H9 (cell line): Measurements from ENCODE around the gene CPA4. TPM values are rescaled to one million over a fixed set of nuclear protein-coding genes. Genes with fewer than 3 reads are reported as not detected.

ENCODE experiments used
- DNase-seq: peaks from one replicate; pipeline ENCODE4 v3.0.0-alpha.2; 2017
- H2AFZ ChIP-seq: one replicate; pipeline ENCODE4 v1.6.1; 2013; ENCODE audit warnings: mild to moderate bottlenecking, low read length, control low read depth, moderate library complexity
- H2AK5ac ChIP-seq: 2 replicates; pipeline ENCODE4 v1.6.1; 2013; ENCODE audit warnings: low read length, control low read depth, mixed read lengths; ENCODE audit not compliant: insufficient read length
- H2BK120ac ChIP-seq: one replicate; pipeline ENCODE4 v1.6.1; 2013; ENCODE audit warnings: low read depth, mild to moderate bottlenecking, low read length, control low read depth, inconsistent platforms; ENCODE audit not compliant: poor library complexity, severe bottlenecking
- H2BK12ac ChIP-seq: 2 replicates; pipeline ENCODE4 v1.6.1; 2013; ENCODE audit warnings: low read length, control low read depth, mixed read lengths, low read depth; ENCODE audit not compliant: insufficient read length
- H2BK15ac ChIP-seq: 2 replicates; pipeline ENCODE4 v1.6.1; 2013; ENCODE audit warnings: low read depth, low read length, control low read depth
- H2BK20ac ChIP-seq: one replicate; pipeline ENCODE4 v1.6.1; 2013; ENCODE audit warnings: low read depth, mild to moderate bottlenecking, low read length, control low read depth, inconsistent platforms; ENCODE audit not compliant: poor library complexity, severe bottlenecking
- H2BK5ac ChIP-seq: 2 replicates; pipeline ENCODE4 v1.6.1; 2013; ENCODE audit warnings: low read length, control low read depth, mixed read lengths; ENCODE audit not compliant: insufficient read length
- H3K14ac ChIP-seq: 2 replicates; pipeline ENCODE4 v1.6.1; 2013; ENCODE audit warnings: low read length, control low read depth; ENCODE audit not compliant: insufficient read depth
- H3K18ac ChIP-seq: 2 replicates; pipeline ENCODE4 v1.6.1; 2013; ENCODE audit warnings: low read depth, mild to moderate bottlenecking, mixed read lengths, low read length, control low read depth; ENCODE audit not compliant: insufficient read length
- H3K23ac ChIP-seq: 2 replicates; pipeline ENCODE4 v1.6.1; 2013; ENCODE audit warnings: low read length, control low read depth, mixed read lengths, low read depth; ENCODE audit not compliant: insufficient read length
- H3K23me2 ChIP-seq: 2 replicates; pipeline ENCODE4 v1.6.1; 2013; ENCODE audit warnings: low read depth, mild to moderate bottlenecking, mixed read lengths, low read length, control low read depth; ENCODE audit not compliant: insufficient read length, poor library complexity, severe bottlenecking
- H3K27ac ChIP-seq: 2 replicates; pipeline ENCODE4 v1.5.1; 2013; ENCODE audit warnings: low read length, control low read depth, mixed read lengths, low read depth; ENCODE audit not compliant: insufficient read length
- H3K27me3 ChIP-seq: 2 replicates; pipeline ENCODE4 v1.6.1; 2013; ENCODE audit warnings: low read length, control low read depth, inconsistent platforms; ENCODE audit not compliant: insufficient read depth
- H3K4ac ChIP-seq: 2 replicates; pipeline ENCODE4 v1.6.1; 2013; ENCODE audit warnings: low read depth, mild to moderate bottlenecking, control low read depth, inconsistent platforms, low read length, moderate library complexity
- H3K4me1 ChIP-seq: 2 replicates; pipeline ENCODE4 v1.6.1; 2013; ENCODE audit warnings: low read length, control low read depth, inconsistent platforms; ENCODE audit not compliant: insufficient read depth
- H3K4me2 ChIP-seq: 2 replicates; pipeline ENCODE4 v1.6.1; 2013; ENCODE audit warnings: low read length, control low read depth, mixed read lengths; ENCODE audit not compliant: insufficient read length, insufficient read depth
- H3K56ac ChIP-seq: 2 replicates; pipeline ENCODE4 v1.6.1; 2013; ENCODE audit warnings: low read depth, mild to moderate bottlenecking, mixed read lengths, low read length, control low read depth; ENCODE audit not compliant: insufficient read length
- H3K79me1 ChIP-seq: 2 replicates; pipeline ENCODE4 v1.6.1; 2013; ENCODE audit warnings: low read depth, mild to moderate bottlenecking, moderate library complexity, low read length, control low read depth, inconsistent platforms; ENCODE audit not compliant: insufficient read depth, poor library complexity, severe bottlenecking
- H3K79me2 ChIP-seq: 2 replicates; pipeline ENCODE4 v1.6.1; 2013; ENCODE audit warnings: low read length, control low read depth, inconsistent platforms; ENCODE audit not compliant: insufficient read depth
- H3K9ac ChIP-seq: 2 replicates; pipeline ENCODE4 v1.6.1; 2013; ENCODE audit warnings: low read length, control low read depth, mixed read lengths; ENCODE audit not compliant: insufficient read length; ENCODE audit errors: extremely low read depth
- H3K9me3 ChIP-seq: one replicate; pipeline ENCODE4 v1.6.1; 2013; ENCODE audit warnings: low read depth, low read length, inconsistent platforms; ENCODE audit not compliant: control insufficient read depth
- H3T11ph ChIP-seq: one replicate; pipeline ENCODE4 v1.6.1; 2013; ENCODE audit warnings: mild to moderate bottlenecking, low read length, control low read depth, inconsistent platforms
- H4K20me1 ChIP-seq: one replicate; pipeline ENCODE4 v1.6.1; 2013; ENCODE audit not compliant: control insufficient read depth, insufficient read length, insufficient read depth
- H4K5ac ChIP-seq: 2 replicates; pipeline ENCODE4 v1.6.1; 2013; ENCODE audit warnings: low read depth, mild to moderate bottlenecking, mixed read lengths, low read length, control low read depth; ENCODE audit not compliant: insufficient read length
- H4K8ac ChIP-seq: replicated peaks from 2 replicates; pipeline ENCODE4 v1.6.1; 2013; ENCODE audit warnings: low read length, control low read depth, mixed read lengths, low read depth; ENCODE audit not compliant: insufficient read length
- H4K91ac ChIP-seq: 2 replicates; pipeline ENCODE4 v1.6.1; 2013; ENCODE audit warnings: low read depth, mild to moderate bottlenecking, moderate library complexity, mixed read lengths, low read length, control low read depth; ENCODE audit not compliant: insufficient read length
- H3K27ac Mint-ChIP-seq, 3 experiments: 2 replicates in 2 of 3; 3 replicates in 1 of 3; pipeline ENCODE4 v1.8.0; 2020 to 2021; ENCODE audit warnings: mixed read lengths in 3 of 3, mild to moderate bottlenecking in 1 of 3, moderate library complexity in 1 of 3
- H3K27me3 Mint-ChIP-seq: 2 replicates; pipeline ENCODE4 v1.8.0; 2021; ENCODE audit warnings: low read depth, mild to moderate bottlenecking, moderate library complexity, mixed read lengths
- H3K36me3 Mint-ChIP-seq, 3 experiments: 2 replicates in 2 of 3; 3 replicates in 1 of 3; pipeline ENCODE4 v1.8.0; 2020 to 2021; ENCODE audit warnings: low read depth in 3 of 3, mixed read lengths in 3 of 3; ENCODE audit not compliant: insufficient read depth in 1 of 3
- H3K4me1 Mint-ChIP-seq, 2 experiments: 2 replicates each; pipeline ENCODE4 v1.8.0; 2020; ENCODE audit warnings: mixed read lengths in 2 of 2
- H3K4me3 Mint-ChIP-seq, 2 experiments: 2 replicates in 1 of 2; 3 replicates in 1 of 2; pipeline ENCODE4 v1.8.0; 2020 to 2021; ENCODE audit warnings: mild to moderate bottlenecking in 2 of 2, mixed read lengths in 2 of 2, moderate library complexity in 1 of 2
- H3K9me3 Mint-ChIP-seq, 2 experiments: 2 replicates in 1 of 2; 3 replicates in 1 of 2; pipeline ENCODE4 v1.8.0; 2020; ENCODE audit warnings: mild to moderate bottlenecking in 2 of 2, mixed read lengths in 2 of 2, moderate library complexity in 1 of 2
- WGBS: extraction: QIAGEN DNeasy Blood & Tissue Kit; methylation state at CpG from one replicate; pipeline ENCODE4 v1.1.7; 2013; ENCODE audit warnings: missing lambda C conversion rate, low lambda C conversion rate, mixed read lengths; ENCODE audit not compliant: insufficient read length; ENCODE audit errors: extremely low coverage; 5-methylcytosine and 5-hydroxymethylcytosine counted together
- total RNA-seq: library from RNA; stranded (reverse); gene quantifications from 2 replicates; pipeline ENCODE4 v1.2.1, GENCODE V29; 2021
- TF ChIP-seq, protein P1 (sequence below): fragments of 200-600 bp; sonication (generic); conservative IDR thresholded peaks from 3 replicates; pipeline ENCODE4 v1.8.0; 2021; ENCODE audit warnings: antibody characterized with exemption, mild to moderate bottlenecking

CPA4 gene
- total RNA-seq, 1 experiment from 2014 or later, result not detected

DNA sequence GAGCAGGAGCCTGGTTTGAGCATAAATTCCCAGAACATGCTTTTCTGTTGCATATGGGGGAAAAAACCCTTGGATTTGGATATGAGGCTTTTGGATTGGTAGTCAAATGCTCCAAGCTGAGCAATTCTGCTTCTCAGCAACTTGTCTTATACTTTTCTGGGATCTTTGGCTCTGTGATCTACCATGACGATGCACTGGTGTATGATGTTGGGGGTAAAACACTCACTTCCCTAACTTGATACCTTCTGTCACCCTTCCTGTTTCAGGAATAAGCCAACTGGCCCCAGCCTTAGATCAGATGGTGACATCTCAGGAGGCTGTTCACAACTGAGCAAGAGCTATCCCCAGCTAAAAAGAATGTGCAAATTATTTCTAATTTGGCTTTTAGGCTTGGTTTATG is 13.1 kb upstream of the CPA4 start:
- no peak overlapping the region for H3K9ac ChIP-seq
- no peak overlapping the region for H3K4me2 ChIP-seq
- H3T11ph ChIP-seq, result no peak overlapping the region
- no peaks in the 10 kb centered on the region for H3K79me1 ChIP-seq
- no peak overlapping the region for H3K18ac ChIP-seq
- H3K4me1 ChIP-seq, result peaks cover 5% of the 10 kb centered on the region; the same call in 1 of the 2 replicates
- no peak overlapping the region for H2AK5ac ChIP-seq
- no peak overlapping the region for H2AFZ ChIP-seq
- H3K79me2 ChIP-seq, result no peaks in the 10 kb centered on the region
- no peak overlapping the region for H3K56ac ChIP-seq
- H2BK120ac ChIP-seq, result no peak overlapping the region
- H4K91ac ChIP-seq, result no peak overlapping the region
- no peak overlapping the region for H3K23ac ChIP-seq
- no peak overlapping the region for H3K14ac ChIP-seq
- Mint-ChIP-seq H3K4me3 (no peak overlapping the region), H3K27me3 (peaks cover 5% of the 10 kb centered on the region), H3K27ac (no peak overlapping the region), H3K9me3 (no peaks in the 10 kb centered on the region), H3K36me3 (no peaks in the 10 kb centered on the region), H3K4me1 (peaks cover 15 to 21% of the 10 kb centered on the region in 2 experiments)
- WGBS, result no CpG with 5 or more reads among the region's 1 CpG
- H4K5ac ChIP-seq, result no peak overlapping the region
- no peaks in the 10 kb centered on the region for H3K27me3 ChIP-seq
- H3K27ac ChIP-seq, result no peak overlapping the region
- H2BK20ac ChIP-seq, result no peak overlapping the region
- H2BK12ac ChIP-seq, result no peak overlapping the region
- TF ChIP-seq, protein P1, sequence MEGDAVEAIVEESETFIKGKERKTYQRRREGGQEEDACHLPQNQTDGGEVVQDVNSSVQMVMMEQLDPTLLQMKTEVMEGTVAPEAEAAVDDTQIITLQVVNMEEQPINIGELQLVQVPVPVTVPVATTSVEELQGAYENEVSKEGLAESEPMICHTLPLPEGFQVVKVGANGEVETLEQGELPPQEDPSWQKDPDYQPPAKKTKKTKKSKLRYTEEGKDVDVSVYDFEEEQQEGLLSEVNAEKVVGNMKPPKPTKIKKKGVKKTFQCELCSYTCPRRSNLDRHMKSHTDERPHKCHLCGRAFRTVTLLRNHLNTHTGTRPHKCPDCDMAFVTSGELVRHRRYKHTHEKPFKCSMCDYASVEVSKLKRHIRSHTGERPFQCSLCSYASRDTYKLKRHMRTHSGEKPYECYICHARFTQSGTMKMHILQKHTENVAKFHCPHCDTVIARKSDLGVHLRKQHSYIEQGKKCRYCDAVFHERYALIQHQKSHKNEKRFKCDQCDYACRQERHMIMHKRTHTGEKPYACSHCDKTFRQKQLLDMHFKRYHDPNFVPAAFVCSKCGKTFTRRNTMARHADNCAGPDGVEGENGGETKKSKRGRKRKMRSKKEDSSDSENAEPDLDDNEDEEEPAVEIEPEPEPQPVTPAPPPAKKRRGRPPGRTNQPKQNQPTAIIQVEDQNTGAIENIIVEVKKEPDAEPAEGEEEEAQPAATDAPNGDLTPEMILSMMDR, result no peak
- no peak overlapping the region for H4K8ac ChIP-seq
- no peaks in the 10 kb centered on the region for H3K9me3 ChIP-seq
- no peak for DNase-seq
- H2BK15ac ChIP-seq, result no peak overlapping the region
- no peaks in the 10 kb centered on the region for H4K20me1 ChIP-seq
- no peaks in the 10 kb centered on the region for H3K23me2 ChIP-seq
- no peak overlapping the region for H2BK5ac ChIP-seq
- H3K4ac ChIP-seq, result no peak overlapping the region
